Neural crest cell (in vitro differentiated cells): ENCODE data around the gene SAPCD2. TPM values are rescaled to one million over a fixed set of nuclear protein-coding genes. Genes with fewer than 3 reads are reported as not detected.

Experiments used
- DNase-seq: peaks from one replicate; pipeline ENCODE4 v3.0.0; 2021; ENCODE audit warnings: low read depth, mixed read lengths, low spot score
- H3K27ac Mint-ChIP-seq: one replicate; pipeline ENCODE4 v1.8.0; 2021; ENCODE audit warnings: mild to moderate bottlenecking, mixed read lengths; ENCODE audit not compliant: unreplicated experiment
- H3K27me3 Mint-ChIP-seq: 2 replicates; pipeline ENCODE4 v1.8.0; 2021; ENCODE audit warnings: low read depth, mild to moderate bottlenecking, mixed read lengths
- H3K36me3 Mint-ChIP-seq: 2 replicates; pipeline ENCODE4 v1.8.0; 2021; ENCODE audit warnings: low read depth, mild to moderate bottlenecking, mixed read lengths
- H3K4me1 Mint-ChIP-seq: 2 replicates; pipeline ENCODE4 v1.8.0; 2021; ENCODE audit warnings: mixed read lengths
- H3K4me3 Mint-ChIP-seq: one replicate; pipeline ENCODE4 v1.8.0; 2021; ENCODE audit warnings: mild to moderate bottlenecking, mixed read lengths
- H3K9me3 Mint-ChIP-seq: 2 replicates; pipeline ENCODE4 v1.8.0; 2021; ENCODE audit warnings: mixed read lengths
- CTCF ChIP-seq: fragments of 200-600 bp; sonication (generic); conservative IDR thresholded peaks from 2 replicates; pipeline ENCODE4 v1.5.0; 2021; ENCODE audit warnings: antibody characterized with exemption, mild to moderate bottlenecking
- total RNA-seq: library from RNA; stranded (reverse); gene quantifications from 2 replicates; pipeline ENCODE4 v1.2.1, GENCODE V29; 2021

Gene SAPCD2
- total RNA-seq, 1 donor from 2014 or later: 31.1 TPM

GRCh38 chr9:137053944-137054931 is 16.1 kb downstream of the SAPCD2 start, which contains the start of gene ENTPD2:
TSS of gene ENTPD2 (minus strand) at chr9:137054061. CDS start at chr9:137053997, 64 bp downstream.
- Mint-ChIP-seq H3K4me3 (no peak within 1 kb of the TSS), H3K27me3 (peaks cover 84% of the 10 kb centered on the region), H3K9me3 (no peaks in the 10 kb centered on the region), H3K4me1 (no peaks in the 10 kb centered on the region), H3K36me3 (no peaks in the 10 kb centered on the region), H3K27ac (no peak within 1 kb of the TSS)
- TF ChIP-seq CTCF: no peak
- DNase-seq: no peak

GRCh38 chr9:137052998-137053943 is 17.1 kb downstream of the SAPCD2 start:
- no peaks in the 10 kb centered on the region for H3K36me3 Mint-ChIP-seq

GRCh38 chr9:137052293-137052692 is 18.1 kb downstream of the SAPCD2 start:
- DNase-seq: no peak
- no peak overlapping the region for H3K4me3 Mint-ChIP-seq
- no peaks in the 10 kb centered on the region for H3K4me1 Mint-ChIP-seq
- no peaks in the 10 kb centered on the region for H3K9me3 Mint-ChIP-seq
- H3K36me3 Mint-ChIP-seq: no peaks in the 10 kb centered on the region
- TF ChIP-seq CTCF: no peak
- H3K27ac Mint-ChIP-seq: no peak overlapping the region
- H3K27me3 Mint-ChIP-seq: peaks cover 82% of the 10 kb centered on the region

More at GRCh38 chr9:137052998-137053943, 17.1 kb downstream of the SAPCD2 start:
- TF ChIP-seq CTCF: no peak
- no peak overlapping the region for H3K27ac Mint-ChIP-seq
- H3K9me3 Mint-ChIP-seq: no peaks in the 10 kb centered on the region
- DNase-seq: no peak
- no peaks in the 10 kb centered on the region for H3K4me1 Mint-ChIP-seq
- peaks cover 83% of the 10 kb centered on the region for H3K27me3 Mint-ChIP-seq
- no peak overlapping the region for H3K4me3 Mint-ChIP-seq

GRCh38 chr9:137051145-137051724 is 19.1 kb downstream of the SAPCD2 start:
- Mint-ChIP-seq H3K4me1 (no peaks in the 10 kb centered on the region), H3K27me3 (peaks cover 84% of the 10 kb centered on the region), H3K4me3 (no peak overlapping the region), H3K27ac (no peak overlapping the region), H3K36me3 (no peaks in the 10 kb centered on the region), H3K9me3 (no peaks in the 10 kb centered on the region)
- DNase-seq: no peak
- TF ChIP-seq CTCF: no peak

GRCh38 chr9:137050570-137050969 is 19.8 kb downstream of the SAPCD2 start:
- no peaks in the 10 kb centered on the region for H3K4me1 Mint-ChIP-seq
- peaks cover 77% of the 10 kb centered on the region for H3K27me3 Mint-ChIP-seq
- no peak for DNase-seq
- no peak overlapping the region for H3K27ac Mint-ChIP-seq
- H3K9me3 Mint-ChIP-seq: no peaks in the 10 kb centered on the region
- no peak for TF ChIP-seq CTCF
- no peaks in the 10 kb centered on the region for H3K36me3 Mint-ChIP-seq
- no peak overlapping the region for H3K4me3 Mint-ChIP-seq
